ENCODE results near the gene ACTL10.
"Not testable (repeated sequence)": the region's sequence is repeated elsewhere in the genome, so short reads cannot be mapped to it uniquely, and the experiment has no call there.

The ACTL10 gene

GRCh38 chr20:33644313-33645071, 22.3 kb upstream of the ACTL10 start:
- TF ChIP-seq CTCF (IDR thresholded peaks at IDR 0.05; ENCODE audit: low read depth, low read length) = no peak
- DNase-seq (ENCODE audit: low read depth in 2 of 2) = no peak
- no peak overlapping the region for H3K4me3 ChIP-seq (replicated peaks in 1 of 2; ENCODE audit: low read depth in 2 of 2, low read length in 2 of 2)

GRCh38 chr20:33645072-33645358, 21.7 kb upstream of the ACTL10 start:
- DNase-seq (ENCODE audit: low read depth in 2 of 2) = no peak
- no peak for TF ChIP-seq CTCF (IDR thresholded peaks at IDR 0.05; ENCODE audit: low read depth, low read length)
- no peak overlapping the region for H3K4me3 ChIP-seq (replicated peaks in 1 of 2; ENCODE audit: low read depth in 2 of 2, low read length in 2 of 2)

GRCh38 chr20:33645396-33645795, 21.3 kb upstream of the ACTL10 start:
- no peak overlapping the region for H3K4me3 ChIP-seq (replicated peaks in 1 of 2; ENCODE audit: low read depth in 2 of 2, low read length in 2 of 2)
- TF ChIP-seq CTCF (IDR thresholded peaks at IDR 0.05; ENCODE audit: low read depth, low read length) = no peak

GRCh38 chr20:33646191-33646590, 20.6 kb upstream of the ACTL10 start:
- no peak for TF ChIP-seq CTCF (IDR thresholded peaks at IDR 0.05; ENCODE audit: low read depth, low read length)
- H3K4me3 ChIP-seq (replicated peaks in 1 of 2; ENCODE audit: low read depth in 2 of 2, low read length in 2 of 2) = no peak overlapping the region
- DNase-seq (ENCODE audit: low read depth in 2 of 2) = no peak

More at GRCh38 chr20:33645396-33645795, 21.3 kb upstream of the ACTL10 start:
- DNase-seq (ENCODE audit: low read depth in 2 of 2) = no peak

- DNase-seq (ENCODE audit: low read depth in 2 of 2); H3K4me3 ChIP-seq (replicated peaks in 1 of 2; ENCODE audit: low read depth in 2 of 2, low read length in 2 of 2): not testable (repeated sequence)
These were observed 19.7 kb upstream of the ACTL10 start for GRCh38 chr20:33646959-33647602.

GRCh38 chr20:33647603-33648395, 18.9 kb upstream of the ACTL10 start:
- no peak overlapping the region for H3K4me3 ChIP-seq (replicated peaks in 1 of 2; ENCODE audit: low read depth in 2 of 2, low read length in 2 of 2)
- DNase-seq (ENCODE audit: low read depth in 2 of 2) = peak; percentile 55 to 85
- no peak for TF ChIP-seq CTCF (IDR thresholded peaks at IDR 0.05; ENCODE audit: low read depth, low read length)

- TF ChIP-seq CTCF (IDR thresholded peaks at IDR 0.05; ENCODE audit: low read depth, low read length) = no peak
- peak in 1 of 2 donors; percentile 25 for DNase-seq (ENCODE audit: low read depth in 2 of 2)
- H3K4me3 ChIP-seq (replicated peaks in 1 of 2; ENCODE audit: low read depth in 2 of 2, low read length in 2 of 2) = no peak overlapping the region
These were observed 18.2 kb upstream of the ACTL10 start for GRCh38 chr20:33648396-33649004.
